K562 (cell line): Measurements from ENCODE around the gene ZFX. TPM values are rescaled to one million over a fixed set of nuclear protein-coding genes. Genes with fewer than 3 reads are reported as not detected.

ENCODE experiments used
- ATAC-seq: fragments of 200-7000 bp; cut with Tn5 transposase; 3 replicates; pipeline ENCODE4 v1.9.1; 2020; ENCODE audit warnings: moderate library complexity
- BruUV-seq: library from RNA; stranded (reverse); fragments of 400-500 nt; replicated peaks from 2 replicates; lab custom pipeline; 2021; lab: Mats Ljungman, UMichigan
- CTCF ChIA-PET: fragments of 300-600 bp; formaldehyde crosslinking; extraction: SDS; loops from one replicate; lab custom pipeline; 2021; ENCODE audit warnings: low intra/inter-chr PET ratio; lab: Yijun Ruan, JAX
- POLR2A ChIA-PET: fragments of 300-600, 350-650 bp; sonication (Branson Sonifier 250); formaldehyde crosslinking; extraction: SDS; loops from one replicate; lab custom pipeline; 2021; ENCODE audit warnings: antibody characterized with exemption, inconsistent platforms; lab: Yijun Ruan, JAX
- DNase-seq, 4 experiments: peaks; one replicate each; pipeline versions ENCODE4 v3.0.0 to v3.0.0-alpha.2; 2011 to 2018; ENCODE audit warnings: low spot score in 3 of 4, mixed read lengths in 3 of 4; ENCODE audit errors: extremely low read depth in 1 of 4
- FAIRE-seq: peaks from 2 replicates; lab custom pipeline; 2011; peaks lifted over from hg19 to GRCh38; lab: Jason Lieb, UNC
- H2AFZ ChIP-seq: 2 replicates; pipeline ENCODE4 v1.6.0; 2011; ENCODE audit warnings: low read depth, low read length, control low read depth, inconsistent platforms
- H3K27ac ChIP-seq: fragments of 200-600 bp; 3 replicates; pipeline ENCODE4 v1.8.0; 2011; ENCODE audit warnings: low read depth, mild to moderate bottlenecking, control low read depth, inconsistent platforms, low read length, moderate library complexity, mixed read lengths; ENCODE audit errors: extremely low read depth
- H3K27me3 ChIP-seq, 2 experiments: fragments of 300-600 bp in 1 of 2; 2 replicates in 1 of 2; 3 replicates in 1 of 2; pipeline versions ENCODE4 v1.6.0 to v1.8.0; 2011; ENCODE audit warnings: inconsistent platforms in 2 of 2, low read length in 2 of 2, mild to moderate bottlenecking in 1 of 2, mixed read lengths in 1 of 2, moderate library complexity in 1 of 2; ENCODE audit not compliant: control insufficient read depth in 2 of 2, insufficient read depth in 2 of 2
- H3K36me3 ChIP-seq: fragments of 300-600 bp; 3 replicates; pipeline ENCODE4 v1.8.0; 2011; ENCODE audit warnings: mild to moderate bottlenecking, low read length, inconsistent platforms; ENCODE audit not compliant: control insufficient read depth, insufficient read depth
- H3K4me1 ChIP-seq, 2 experiments: fragments of 200-600 bp in 1 of 2; replicated peaks in 1 of 2; 2 replicates in 1 of 2; 3 replicates in 1 of 2; pipeline versions ENCODE4 v1.5.1 to v1.8.0; 2011; ENCODE audit warnings: inconsistent platforms in 2 of 2, low read length in 2 of 2, mild to moderate bottlenecking in 1 of 2, mixed read lengths in 1 of 2, moderate library complexity in 1 of 2; ENCODE audit not compliant: control insufficient read depth in 2 of 2, insufficient read depth in 2 of 2
- H3K4me2 ChIP-seq: 2 replicates; pipeline ENCODE4 v1.6.1; 2011; ENCODE audit warnings: low read length, control low read depth, inconsistent platforms, mixed read lengths; ENCODE audit not compliant: insufficient read depth
- H3K4me3 ChIP-seq: fragments of 200-600 bp; sonication (generic), shearing (Covaris generic); 2 replicates; pipeline ENCODE4 v1.5.1; 2016; ENCODE audit warnings: control low read depth, inconsistent platforms
- H3K79me2 ChIP-seq: fragments of 200-600 bp; 3 replicates; pipeline ENCODE4 v1.8.0; 2011; ENCODE audit warnings: low read length, inconsistent platforms; ENCODE audit not compliant: control insufficient read depth, insufficient read depth
- H3K9ac ChIP-seq, 2 experiments: 2 replicates each; pipeline versions ENCODE4 v1.6.0 to v1.6.1; 2011; ENCODE audit warnings: low read depth in 2 of 2, low read length in 2 of 2, control low read depth in 1 of 2, inconsistent platforms in 1 of 2, mild to moderate bottlenecking in 1 of 2, mixed read lengths in 1 of 2; ENCODE audit not compliant: insufficient read depth in 1 of 2
- H3K9me1 ChIP-seq: one replicate; pipeline ENCODE4 v1.6.0; 2011; ENCODE audit warnings: inconsistent platforms, mild to moderate bottlenecking, low read length, moderate library complexity; ENCODE audit not compliant: control insufficient read depth, insufficient read depth
- H3K9me3 ChIP-seq: replicated peaks from 2 replicates; pipeline ENCODE4 v1.5.1; 2011; ENCODE audit warnings: low read depth, low read length, inconsistent platforms; ENCODE audit not compliant: control insufficient read depth, insufficient read depth
- H4K20me1 ChIP-seq: replicated peaks from 2 replicates; pipeline ENCODE4 v1.6.1; 2011; ENCODE audit warnings: low read length, inconsistent platforms, mixed read lengths; ENCODE audit not compliant: control insufficient read depth, insufficient read depth
- GTF3C2 ChIP-seq: IDR thresholded peaks from 3 replicates; pipeline ENCODE4 v1.6.1; 2011; ENCODE audit warnings: borderline replicate concordance, mild to moderate bottlenecking, moderate library complexity; ENCODE audit not compliant: insufficient read length; ENCODE audit errors: extremely low read depth
- ZNF586 ChIP-seq: fragments of 450-650 bp; formaldehyde crosslinking; conservative IDR thresholded peaks from 2 replicates; pipeline ENCODE4 v1.4.0; 2020; ENCODE audit warnings: mild to moderate bottlenecking, moderate library complexity
- WGBS: fragments of 100-300 bp; shearing (Covaris generic); methylation state at CpG from one replicate; pipeline ENCODE4 v1.1.6; 2016; ENCODE audit warnings: low coverage, mixed read lengths; ENCODE audit not compliant: insufficient coverage; ENCODE audit errors: missing lambda C conversion rate; 5-methylcytosine and 5-hydroxymethylcytosine counted together
- in situ Hi-C: fragments of 300-500 bp; cut with MboI; formaldehyde crosslinking; loops from 4 replicates; pipeline ENCODE4 v1.15.0; 2018; ENCODE audit warnings: inconsistent platforms, mixed read lengths
- intact Hi-C: fragments of 100-400 bp; cut with micrococcal nuclease; formaldehyde crosslinking; loops from 2 replicates; pipeline ENCODE4 v1.14.2; 2022
- polyA plus RNA-seq, 8 experiments: library from polyadenylated mRNA; depleted of rRNA in 4 of 8; stranded (reverse) in 5 of 8; unstranded in 3 of 8; fragments of >200 nt; fragmentation: Nextera tagmentation in 2 of 8; fragmentation: Illumina TruSeq in 1 of 8; extraction: Ambion mirVana in 2 of 8; extraction: Trizol in 1 of 8; gene quantifications; 2 replicates each; pipeline versions ENCODE4 v1.2.1 to v1.2.3, GENCODE V29; 2011 to 2014; ENCODE audit warnings: inconsistent platforms in 1 of 8, missing spikeins in 1 of 8
- total RNA-seq, 7 experiments: library from RNA; depleted of rRNA in 6 of 7; stranded (reverse); fragments of >200 nt in 6 of 7; fragmentation: Illumina TruSeq in 2 of 7; extraction: Trizol in 2 of 7; gene quantifications; 2 replicates each; pipeline versions ENCODE4 v1.2.1 to v1.2.3, GENCODE V29; 2011 to 2021; ENCODE audit warnings: low replicate concordance in 1 of 7

Gene ZFX
- total and polyA plus RNA-seq, 9 of the 15 experiments (the other 6 are each of a cell fraction or from before 2014, with no cell fraction given) = 5.3 to 25.2 (median 11.4) TPM

- no peak for FAIRE-seq
- no peak for ATAC-seq
- WGBS = 78% methylated on average over 2 of the region's 2 CpGs
- no peak for DNase-seq
- Histone ChIP-seq H3K4me2 (no peak overlapping the region), H3K9me3 (no peaks in the 10 kb centered on the region), H3K9me1 (no peaks in the 10 kb centered on the region), H3K4me1 (peaks cover 2% of the 10 kb centered on the region in 2 experiments; a peak in 1 of 5 replicates), H4K20me1 (no peaks in the 10 kb centered on the region), H3K9ac (no peak overlapping the region), H3K4me3 (no peak overlapping the region), H3K27ac (no peak overlapping the region), H3K79me2 (peaks cover 86% of the 10 kb centered on the region), H3K27me3 (no peaks in the 10 kb centered on the region; a peak in 1 of 5 replicates), H3K36me3 (peaks cover 21% of the 10 kb centered on the region), H2AFZ (no peak overlapping the region)
- TF ChIP-seq GTF3C2 (no peak), ZNF586 (no peak)
- in situ Hi-C loops (no loop called here), intact Hi-C loops (no loop called here)
- ChIA-PET POLR2A (no interaction called here), CTCF (no interaction called here)
- BruUV-seq = no TSS peak
Measured at GRCh38 chrX:24189490-24189889, 40.0 kb downstream of the ZFX start.
